ENCODE results near the gene CHST6. TPM values are rescaled to one million over a fixed set of nuclear protein-coding genes. Genes with fewer than 3 reads are reported as not detected.

The CHST6 gene
- total RNA-seq, 4 donors from 2014 or later: 0.07 TPM; not detected in 3

DNA sequence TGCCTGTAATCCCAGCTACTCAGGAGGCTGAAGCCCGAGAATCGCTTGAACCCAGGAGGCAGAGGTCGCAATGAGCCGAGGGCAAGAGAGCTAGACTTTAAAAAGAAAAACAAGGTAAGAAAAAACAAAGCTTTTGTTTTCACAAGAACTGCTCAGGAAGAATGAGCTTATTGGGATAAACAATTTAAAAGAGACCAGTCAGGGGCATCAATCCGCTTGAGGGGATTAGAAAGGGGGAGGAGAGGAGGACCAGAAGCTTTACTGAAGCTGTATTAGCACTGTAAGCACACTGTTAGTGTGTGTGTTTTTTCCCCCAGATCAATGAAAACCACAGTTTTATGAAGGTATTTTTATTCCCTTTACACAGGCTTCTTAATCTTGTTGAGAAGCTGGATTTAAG lies 39.6 kb downstream of the CHST6 start:
- ATAC-seq (no peak), DNase-seq (no peak)
- H3K36me3 ChIP-seq: peaks cover 0 to 4% of the 10 kb centered on the region in 2 donors
- no peaks in the 10 kb centered on the region for H3K4me1 ChIP-seq
- TF ChIP-seq POLR2A (IDR thresholded peaks at IDR 0.05): no peak
- TF ChIP-seq, protein P1, sequence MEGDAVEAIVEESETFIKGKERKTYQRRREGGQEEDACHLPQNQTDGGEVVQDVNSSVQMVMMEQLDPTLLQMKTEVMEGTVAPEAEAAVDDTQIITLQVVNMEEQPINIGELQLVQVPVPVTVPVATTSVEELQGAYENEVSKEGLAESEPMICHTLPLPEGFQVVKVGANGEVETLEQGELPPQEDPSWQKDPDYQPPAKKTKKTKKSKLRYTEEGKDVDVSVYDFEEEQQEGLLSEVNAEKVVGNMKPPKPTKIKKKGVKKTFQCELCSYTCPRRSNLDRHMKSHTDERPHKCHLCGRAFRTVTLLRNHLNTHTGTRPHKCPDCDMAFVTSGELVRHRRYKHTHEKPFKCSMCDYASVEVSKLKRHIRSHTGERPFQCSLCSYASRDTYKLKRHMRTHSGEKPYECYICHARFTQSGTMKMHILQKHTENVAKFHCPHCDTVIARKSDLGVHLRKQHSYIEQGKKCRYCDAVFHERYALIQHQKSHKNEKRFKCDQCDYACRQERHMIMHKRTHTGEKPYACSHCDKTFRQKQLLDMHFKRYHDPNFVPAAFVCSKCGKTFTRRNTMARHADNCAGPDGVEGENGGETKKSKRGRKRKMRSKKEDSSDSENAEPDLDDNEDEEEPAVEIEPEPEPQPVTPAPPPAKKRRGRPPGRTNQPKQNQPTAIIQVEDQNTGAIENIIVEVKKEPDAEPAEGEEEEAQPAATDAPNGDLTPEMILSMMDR (IDR thresholded peaks at IDR 0.05 in 4 of 5, conservative IDR thresholded peaks at IDR 0.05 in 1 of 5): no peak
- H3K27me3 ChIP-seq: no peaks in the 10 kb centered on the region
- H3K4me3 ChIP-seq: no peak overlapping the region
- no peaks in the 10 kb centered on the region for H3K9me3 ChIP-seq
- in situ Hi-C loops (cut with MboI; ENCODE audit: low sequenced_read_pairs in 4 of 4): loop anchor here in 2 of 4 donors (25.0 kb wide), 2 partner anchors 182 to 1732 kb away; partner anchors contain the start of genes KARS1 (in 1 of the 2), MON1B (in 1 of the 2), SYCE1L (in 1 of the 2) and TERF2IP (in 1 of the 2)
- intact Hi-C loops (cut with DNase I; ENCODE audit: low total_unique reads): no loop called here
- no peak overlapping the region for H3K27ac ChIP-seq

DNA sequence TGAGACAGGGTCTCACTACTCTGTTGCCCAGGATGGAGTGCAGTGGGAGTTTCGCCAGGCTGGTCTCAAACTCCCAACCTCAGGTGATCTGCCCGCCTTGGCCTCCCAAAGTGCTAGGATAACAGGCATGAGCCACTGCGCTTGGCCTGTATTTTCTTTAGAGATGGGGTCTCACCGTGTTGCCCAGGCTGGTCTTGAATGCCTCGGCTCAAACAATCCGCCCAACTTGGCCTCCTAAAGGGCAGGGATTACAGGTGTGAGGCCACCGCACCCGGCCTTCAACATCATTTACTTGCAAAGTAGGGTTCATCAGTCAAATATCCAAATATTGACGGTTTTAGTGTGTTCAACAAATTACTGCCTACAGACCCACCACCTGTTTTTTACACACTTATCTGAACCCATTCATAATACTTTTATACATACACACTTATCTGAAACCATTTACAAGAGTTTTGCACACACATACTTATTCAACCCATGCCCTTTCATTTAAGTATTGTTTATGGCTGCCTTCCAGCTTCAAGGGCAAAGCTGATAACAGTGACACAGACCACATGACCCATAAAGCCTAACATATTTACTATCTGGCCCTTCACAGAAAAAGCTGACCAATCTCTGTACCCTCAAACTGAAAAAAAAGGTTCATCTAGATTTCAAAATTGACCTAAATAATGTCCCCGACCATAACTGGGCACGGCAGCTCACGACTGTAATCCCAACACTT lies 42.6 kb downstream of the CHST6 start:
- peaks cover 0 to 16% of the 10 kb centered on the region in 2 donors for H3K36me3 ChIP-seq
- intact Hi-C loops (cut with DNase I; ENCODE audit: low total_unique reads) (no loop called here), in situ Hi-C loops (cut with MboI; ENCODE audit: low sequenced_read_pairs in 4 of 4) (loop anchor here in 2 of 4 donors (25.0 kb wide), 2 partner anchors 185 to 1735 kb away; partner anchors contain the start of genes KARS1 (in 1 of the 2), MON1B (in 1 of the 2), SYCE1L (in 1 of the 2) and TERF2IP (in 1 of the 2))
- no peak overlapping the region for H3K27ac ChIP-seq
- no peaks in the 10 kb centered on the region for H3K4me1 ChIP-seq
- no peak for DNase-seq
- H3K4me3 ChIP-seq: no peak overlapping the region
- TF ChIP-seq, protein P1 (IDR thresholded peaks at IDR 0.05 in 4 of 5, conservative IDR thresholded peaks at IDR 0.05 in 1 of 5): no peak
- no peak for TF ChIP-seq POLR2A (IDR thresholded peaks at IDR 0.05)
- ATAC-seq: no peak
- H3K9me3 ChIP-seq: no peaks in the 10 kb centered on the region
- no peaks in the 10 kb centered on the region for H3K27me3 ChIP-seq

DNA sequence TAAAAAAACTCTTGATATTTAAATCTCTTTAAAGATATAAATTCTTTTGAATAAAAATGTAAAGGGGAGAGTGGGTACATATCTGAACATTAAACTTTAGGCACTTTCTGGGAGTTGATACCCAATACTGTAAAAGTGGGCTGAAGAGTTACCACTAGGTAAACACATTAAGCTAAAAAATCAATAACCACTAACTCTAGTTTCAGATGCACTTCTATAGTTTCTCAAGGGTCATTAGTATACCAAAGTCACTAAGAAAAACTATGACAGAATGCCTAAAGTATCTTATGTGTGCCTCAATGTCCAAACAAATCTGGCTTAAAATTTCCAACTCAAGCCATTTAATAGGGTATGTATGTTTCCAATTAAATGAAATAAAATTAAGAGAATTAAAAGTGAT lies 48.8 kb downstream of the CHST6 start:
- no peak for DNase-seq
- H3K27me3 ChIP-seq: no peaks in the 10 kb centered on the region
- H3K36me3 ChIP-seq: peaks cover 0 to 16% of the 10 kb centered on the region in 2 donors
- intact Hi-C loops (cut with DNase I; ENCODE audit: low total_unique reads) (no loop called here), in situ Hi-C loops (cut with MboI; ENCODE audit: low sequenced_read_pairs in 4 of 4) (no loop called here)
- no peak overlapping the region for H3K4me3 ChIP-seq
- H3K27ac ChIP-seq: no peak overlapping the region
- ATAC-seq: no peak
- TF ChIP-seq, protein P1 (IDR thresholded peaks at IDR 0.05 in 4 of 5, conservative IDR thresholded peaks at IDR 0.05 in 1 of 5): no peak
- no peak for TF ChIP-seq POLR2A (IDR thresholded peaks at IDR 0.05)
- H3K4me1 ChIP-seq: no peaks in the 10 kb centered on the region
- no peaks in the 10 kb centered on the region for H3K9me3 ChIP-seq

DNA sequence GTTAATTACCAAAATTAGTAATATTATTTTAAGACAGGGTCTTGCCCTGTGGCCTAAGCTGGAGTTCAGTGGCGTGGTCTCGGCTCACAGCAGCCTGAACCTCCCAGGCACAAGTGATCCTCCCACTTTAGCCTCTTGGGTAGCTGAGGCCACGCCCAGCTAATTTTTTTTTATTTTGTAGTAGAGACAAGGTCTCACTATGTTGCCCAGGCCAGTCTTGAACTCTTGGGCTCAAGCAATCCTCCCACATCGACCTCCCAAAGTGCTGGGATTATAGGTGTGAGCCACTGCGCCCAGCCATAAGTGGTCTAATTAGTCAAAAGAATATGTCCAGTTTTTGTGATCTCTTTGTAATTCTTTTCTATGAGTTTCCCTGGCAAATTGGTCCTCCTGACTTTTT lies 49.9 kb downstream of the CHST6 start:
- no peak overlapping the region for H3K4me3 ChIP-seq
- H3K4me1 ChIP-seq: no peaks in the 10 kb centered on the region
- intact Hi-C loops (cut with DNase I; ENCODE audit: low total_unique reads): no loop called here
- H3K27ac ChIP-seq: no peak overlapping the region
- no peak for DNase-seq
- no peaks in the 10 kb centered on the region for H3K9me3 ChIP-seq
- peaks cover 0 to 9% of the 10 kb centered on the region in 2 donors for H3K36me3 ChIP-seq
- in situ Hi-C loops (cut with MboI; ENCODE audit: low sequenced_read_pairs in 4 of 4): no loop called here
- ATAC-seq: no peak
- TF ChIP-seq, protein P1 (IDR thresholded peaks at IDR 0.05 in 4 of 5, conservative IDR thresholded peaks at IDR 0.05 in 1 of 5): no peak
- no peak for TF ChIP-seq POLR2A (IDR thresholded peaks at IDR 0.05)
- no peaks in the 10 kb centered on the region for H3K27me3 ChIP-seq
